Gastrocnemius medialis (tissue), 4 donors: ENCODE measurements around the gene MOGAT3. TPM values are rescaled to one million over a fixed set of nuclear protein-coding genes. Genes with fewer than 3 reads are reported as not detected.

Experiments
- ATAC-seq, 2 donors: fragments of 150-250 bp; one replicate each; pipeline ENCODE4 v1.9.1; 2016
- DNase-seq, 2 donors: peaks; one replicate each; pipeline ENCODE4 v3.0.0-alpha.2; 2019
- H3K27ac ChIP-seq, 4 donors: fragments of 200-600 bp; sonication (generic); 1 replicate in 1 of 4; 2 replicates in 3 of 4; pipeline ENCODE4 v1.5.1; 2016 to 2018; ENCODE audit warnings: mild to moderate bottlenecking in 2 of 4, moderate library complexity in 1 of 4
- H3K27me3 ChIP-seq, 3 donors: fragments of 200-600 bp; sonication (generic) in 2 of 3; 1 replicate in 1 of 3; 2 replicates in 2 of 3; pipeline versions ENCODE4 v1.5.1 to v1.6.0; 2016 to 2019; ENCODE audit warnings: mild to moderate bottlenecking in 1 of 3, moderate library complexity in 1 of 3
- H3K36me3 ChIP-seq, 2 donors: fragments of 200-600 bp; sonication (generic) in 1 of 2; one replicate each; pipeline ENCODE4 v1.5.1; 2017 to 2018
- H3K4me1 ChIP-seq, 2 donors: fragments of 200-600 bp; sonication (generic) in 1 of 2; one replicate each; pipeline ENCODE4 v1.5.1; 2016 to 2017; ENCODE audit warnings: mild to moderate bottlenecking in 2 of 2
- H3K4me3 ChIP-seq, 4 donors: fragments of 200-600 bp; sonication (generic) in 3 of 4; 1 replicate in 1 of 4; 2 replicates in 3 of 4; pipeline ENCODE4 v1.5.1; 2016 to 2019; ENCODE audit warnings: mild to moderate bottlenecking in 2 of 4
- H3K9me3 ChIP-seq, 3 donors: fragments of 200-600 bp; sonication (generic) in 2 of 3; 1 replicate in 1 of 3; 2 replicates in 2 of 3; pipeline ENCODE4 v1.5.1; 2016 to 2019
- CTCF ChIP-seq, 5 experiments: fragments of 450-650 bp in 3 of 5; fragments of 200-600 bp in 2 of 5; sonication (generic) in 2 of 5; IDR thresholded peaks in 4 of 5; conservative IDR thresholded peaks in 1 of 5; 1 replicate in 4 of 5; 2 replicates in 1 of 5; pipeline ENCODE4 v1.5.1; 2016 to 2019; ENCODE audit warnings: antibody characterized with exemption in 5 of 5, mild to moderate bottlenecking in 3 of 5, moderate library complexity in 3 of 5
- POLR2A ChIP-seq, 2 donors: fragments of 450-650 bp; IDR thresholded peaks; one replicate each; pipeline ENCODE4 v1.6.1; 2017; ENCODE audit warnings: antibody characterized with exemption in 2 of 2, mild to moderate bottlenecking in 2 of 2, moderate library complexity in 2 of 2
- in situ Hi-C, 4 donors: fragments of 200-750 bp; cut with MboI; loops; one replicate each; pipeline versions ENCODE4 v1.15.0 to v1.8.0; 2017; ENCODE audit warnings: low sequenced_read_pairs in 4 of 4
- intact Hi-C: fragments of 100-400 bp; cut with DNase I; formaldehyde crosslinking; loops from one replicate; pipeline ENCODE4 v1.15.1; 2023; ENCODE audit warnings: low total_unique reads
- total RNA-seq, 4 donors: library from RNA; depleted of rRNA; stranded (reverse); fragments of >200 nt; gene quantifications; one replicate each; pipeline versions ENCODE4 v1.1.0 to v1.2.3, GENCODE V29; 2016

Gene MOGAT3
- total RNA-seq, 4 donors from 2014 or later: not detected

DNA sequence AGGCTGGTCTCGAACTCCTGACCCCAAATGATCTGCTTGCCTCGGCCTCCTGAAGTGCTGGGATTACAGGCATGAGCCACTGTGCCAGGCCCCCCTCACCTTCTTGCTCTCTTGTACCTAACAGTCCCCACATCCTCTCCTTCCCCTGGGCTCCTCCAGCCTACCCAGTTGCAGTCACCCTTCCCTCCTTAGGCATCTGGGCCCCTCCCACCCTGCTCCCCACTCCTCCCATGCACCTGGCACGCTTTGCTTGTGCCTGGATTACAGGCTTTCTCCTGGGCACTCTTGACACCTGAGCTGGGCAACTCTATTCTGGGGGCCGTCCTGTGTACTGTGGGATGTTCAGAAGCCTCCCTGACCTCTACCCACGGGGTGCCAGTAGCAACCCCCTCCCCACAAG is 33.8 kb upstream of the MOGAT3 start:
- DNase-seq (no peak), ATAC-seq (no peak)
- H3K36me3 ChIP-seq: peaks cover 0 to 10% of the 10 kb centered on the region in 2 donors
- intact Hi-C loops: no loop called here
- no peaks in the 10 kb centered on the region for H3K9me3 ChIP-seq
- TF ChIP-seq CTCF (IDR thresholded peaks at IDR 0.05 in 4 of 5, conservative IDR thresholded peaks at IDR 0.05 in 1 of 5) (no peak), POLR2A (IDR thresholded peaks at IDR 0.05) (no peak)
- in situ Hi-C loops: no loop called here
- no peaks in the 10 kb centered on the region for H3K27me3 ChIP-seq
- H3K4me1 ChIP-seq: peaks cover 16 to 22% of the 10 kb centered on the region in 2 donors
- H3K27ac ChIP-seq: no peak overlapping the region
- H3K4me3 ChIP-seq: no peak overlapping the region

DNA sequence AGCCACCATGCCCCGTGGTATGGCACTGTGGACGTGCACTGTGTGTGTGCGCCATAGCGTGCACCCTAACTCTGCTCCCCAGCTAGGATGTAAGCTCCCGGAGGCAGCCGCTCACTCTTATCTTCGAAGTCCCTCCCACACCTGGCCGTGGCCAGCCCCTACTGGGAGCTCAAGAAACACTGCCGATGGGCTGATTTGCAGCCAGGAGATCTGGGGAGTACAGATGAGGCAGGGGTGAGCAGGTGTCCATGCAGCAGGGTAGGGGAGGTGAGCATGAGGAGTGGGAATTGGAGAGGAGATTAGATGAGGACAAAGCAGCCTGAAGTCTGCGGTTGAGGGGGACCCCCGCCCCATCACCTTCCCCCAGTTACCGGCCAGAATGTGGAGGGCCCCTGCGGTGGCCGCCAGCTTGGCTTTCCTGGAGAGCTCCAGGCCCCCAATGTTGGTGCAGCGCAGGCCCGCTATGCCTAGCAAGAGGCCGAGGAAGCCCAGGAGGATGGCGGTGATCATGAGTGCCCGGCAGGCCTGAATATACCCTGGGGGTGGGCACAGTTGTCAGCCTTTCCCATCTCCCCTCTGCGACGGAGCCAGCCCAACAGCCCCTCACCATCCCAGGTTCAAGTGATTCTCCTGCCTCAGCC is 33.2 kb upstream of the MOGAT3 start:
- no peak for TF ChIP-seq CTCF (IDR thresholded peaks at IDR 0.05 in 4 of 5, conservative IDR thresholded peaks at IDR 0.05 in 1 of 5)
- no peak for TF ChIP-seq POLR2A (IDR thresholded peaks at IDR 0.05)
- no peak for DNase-seq
- intact Hi-C loops (no loop called here), in situ Hi-C loops (no loop called here)
- no peak overlapping the region for H3K27ac ChIP-seq
- no peaks in the 10 kb centered on the region for H3K9me3 ChIP-seq
- H3K27me3 ChIP-seq: no peaks in the 10 kb centered on the region
- H3K4me1 ChIP-seq: peaks cover 15 to 19% of the 10 kb centered on the region in 2 donors
- peaks cover 0 to 8% of the 10 kb centered on the region in 2 donors for H3K36me3 ChIP-seq
- ATAC-seq: no peak
- no peak overlapping the region for H3K4me3 ChIP-seq

- no peak for ATAC-seq
- peaks cover 0 to 8% of the 10 kb centered on the region in 2 donors for H3K36me3 ChIP-seq
- H3K27ac ChIP-seq: peak overlapping the region in 2 of 4 donors; percentile 23 to 41
Observed at GRCh38 chr7:101232141-101232850, 31.5 kb upstream of the MOGAT3 start.

DNA sequence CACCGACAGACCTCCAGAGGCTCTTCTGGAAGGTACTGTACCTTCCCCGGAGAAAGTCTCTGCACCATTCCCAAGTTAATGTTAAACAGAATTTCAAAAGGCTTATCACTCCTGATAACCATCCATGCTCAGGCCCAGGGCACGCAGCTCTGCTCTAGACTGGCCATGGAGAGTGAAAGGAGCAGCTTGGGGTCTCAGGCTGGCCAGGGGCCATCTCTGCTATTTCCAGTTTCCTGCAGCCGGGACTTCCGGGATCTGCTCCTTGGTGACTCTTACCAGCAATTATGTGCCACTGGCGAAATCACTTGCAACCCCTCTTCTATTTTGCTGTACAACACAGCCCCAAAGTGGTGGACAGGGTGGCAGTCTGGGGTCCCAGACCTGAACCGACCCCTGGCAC is 30.8 kb upstream of the MOGAT3 start:
- peaks cover 0 to 5% of the 10 kb centered on the region in 2 donors for H3K4me1 ChIP-seq
- intact Hi-C loops: no loop called here
- peak overlapping the region in 1 of 4 donors; percentile 21 for H3K4me3 ChIP-seq
- TF ChIP-seq CTCF (IDR thresholded peaks at IDR 0.05 in 4 of 5, conservative IDR thresholded peaks at IDR 0.05 in 1 of 5): no peak
- TF ChIP-seq POLR2A (IDR thresholded peaks at IDR 0.05): no peak
- peaks cover 0 to 13% of the 10 kb centered on the region in 2 donors for H3K36me3 ChIP-seq
- no peaks in the 10 kb centered on the region for H3K27me3 ChIP-seq
- no peaks in the 10 kb centered on the region for H3K9me3 ChIP-seq
- peak overlapping the region in 2 of 4 donors; percentile 23 to 41 for H3K27ac ChIP-seq
- DNase-seq (no peak), ATAC-seq (no peak)
- in situ Hi-C loops: no loop called here

More at GRCh38 chr7:101232141-101232850, 31.5 kb upstream of the MOGAT3 start:
- no peaks in the 10 kb centered on the region for H3K9me3 ChIP-seq
- in situ Hi-C loops (no loop called here), intact Hi-C loops (no loop called here)
- peak overlapping the region in 2 of 4 donors; percentile 21 to 41 for H3K4me3 ChIP-seq
- DNase-seq: no peak
- H3K4me1 ChIP-seq: peaks cover 0 to 5% of the 10 kb centered on the region in 2 donors
- no peak for TF ChIP-seq POLR2A (IDR thresholded peaks at IDR 0.05)
- TF ChIP-seq CTCF (IDR thresholded peaks at IDR 0.05 in 4 of 5, conservative IDR thresholded peaks at IDR 0.05 in 1 of 5): no peak
- no peaks in the 10 kb centered on the region for H3K27me3 ChIP-seq
